Prostate gland (tissue), 2 donors: ENCODE data around the gene PRMT3.

Experiments used
- CTCF ChIP-seq, 4 experiments: fragments of 200-600 bp in 2 of 4; fragments of 450-650 bp in 2 of 4; sonication (generic) in 2 of 4; IDR thresholded peaks; 1 replicate in 3 of 4; 2 replicates in 1 of 4; pipeline ENCODE4 v1.5.1; 2016 to 2019; ENCODE audit warnings: antibody characterized with exemption in 4 of 4, mild to moderate bottlenecking in 2 of 4, moderate library complexity in 2 of 4
- POLR2A ChIP-seq: fragments of 450-650 bp; IDR thresholded peaks from one replicate; pipeline ENCODE4 v1.6.1; 2016; ENCODE audit warnings: antibody characterized with exemption, mild to moderate bottlenecking
- POLR2AphosphoS5 ChIP-seq: sonication (generic); formaldehyde crosslinking; IDR thresholded peaks from one replicate; pipeline ENCODE4 v1.6.1; 2017; ENCODE audit warnings: antibody characterized with exemption

DNA sequence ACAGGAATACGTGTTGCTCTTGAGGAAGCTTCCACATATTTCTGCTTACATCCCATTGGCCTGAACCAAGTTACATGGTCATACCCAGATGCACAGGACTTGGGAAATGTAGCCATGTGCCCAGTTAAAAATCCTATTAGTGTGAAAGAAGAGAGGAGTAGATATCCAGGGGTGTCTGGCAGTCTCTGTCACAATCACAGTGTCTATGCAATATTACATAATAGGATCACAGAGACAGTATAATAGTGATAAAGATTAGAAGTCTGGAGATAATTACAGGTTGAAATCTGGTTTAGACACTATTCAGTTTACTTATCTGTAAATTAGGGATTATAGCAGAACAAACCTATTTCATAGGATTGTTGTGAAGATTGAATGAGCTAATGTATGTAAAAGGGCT is 149.3 kb downstream of the PRMT3 start:
- TF ChIP-seq CTCF (IDR thresholded peaks at IDR 0.05) (no peak), POLR2A (no peak), POLR2AphosphoS5 (no peak)
